ELF-1 (cell line): ENCODE results near the gene CELF2.

Experiments used
- DNase-seq: peaks from one replicate; pipeline ENCODE4 v3.0.0-alpha.2; 2016; ENCODE audit warnings: low read depth, low spot score

The CELF2 gene

DNA sequence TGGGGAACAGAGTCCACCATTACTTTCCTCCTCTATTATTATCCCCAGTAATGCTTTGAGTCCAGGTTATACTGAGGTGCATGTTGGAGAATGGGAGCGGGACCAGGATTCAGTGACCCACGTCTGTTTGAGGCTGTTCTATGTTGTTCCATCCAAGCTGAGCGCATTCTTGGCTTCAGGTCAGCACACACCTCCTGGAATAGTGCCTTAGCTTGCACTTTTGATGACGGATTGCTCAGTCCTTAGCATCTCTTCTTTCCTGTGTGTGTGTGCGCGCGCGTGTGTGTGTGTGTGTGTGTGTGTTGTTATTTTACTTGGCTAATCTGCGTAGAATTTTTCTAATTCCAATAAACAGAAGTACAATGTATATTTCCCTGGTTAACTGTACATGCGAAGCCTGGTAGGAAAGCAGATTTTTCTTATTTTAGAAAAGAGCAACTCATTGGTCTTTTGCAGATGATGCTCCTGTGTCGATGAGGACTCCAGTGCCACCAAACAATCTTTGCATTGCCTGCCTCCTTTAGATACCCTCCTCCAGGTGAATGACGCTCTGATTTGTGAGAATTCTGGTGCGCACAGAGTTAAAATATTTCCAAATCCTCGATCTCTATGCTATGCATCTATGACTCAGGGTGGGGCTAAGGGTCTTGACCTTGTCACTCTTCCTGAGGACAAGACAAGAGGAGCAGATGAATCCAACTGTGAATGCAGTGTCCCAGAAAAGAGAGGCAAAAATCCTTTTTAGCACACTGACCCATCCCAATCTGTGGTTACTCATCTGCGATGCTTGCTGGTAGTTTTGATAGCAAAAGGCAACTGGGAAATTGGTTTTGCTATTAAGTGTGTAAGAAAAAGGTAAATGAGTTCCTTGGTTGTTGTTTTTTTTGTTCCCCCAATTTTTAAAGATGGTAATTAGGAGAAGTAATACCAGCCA lies 13.3 kb upstream of the CELF2 start:
- DNase-seq, result no peak

DNA sequence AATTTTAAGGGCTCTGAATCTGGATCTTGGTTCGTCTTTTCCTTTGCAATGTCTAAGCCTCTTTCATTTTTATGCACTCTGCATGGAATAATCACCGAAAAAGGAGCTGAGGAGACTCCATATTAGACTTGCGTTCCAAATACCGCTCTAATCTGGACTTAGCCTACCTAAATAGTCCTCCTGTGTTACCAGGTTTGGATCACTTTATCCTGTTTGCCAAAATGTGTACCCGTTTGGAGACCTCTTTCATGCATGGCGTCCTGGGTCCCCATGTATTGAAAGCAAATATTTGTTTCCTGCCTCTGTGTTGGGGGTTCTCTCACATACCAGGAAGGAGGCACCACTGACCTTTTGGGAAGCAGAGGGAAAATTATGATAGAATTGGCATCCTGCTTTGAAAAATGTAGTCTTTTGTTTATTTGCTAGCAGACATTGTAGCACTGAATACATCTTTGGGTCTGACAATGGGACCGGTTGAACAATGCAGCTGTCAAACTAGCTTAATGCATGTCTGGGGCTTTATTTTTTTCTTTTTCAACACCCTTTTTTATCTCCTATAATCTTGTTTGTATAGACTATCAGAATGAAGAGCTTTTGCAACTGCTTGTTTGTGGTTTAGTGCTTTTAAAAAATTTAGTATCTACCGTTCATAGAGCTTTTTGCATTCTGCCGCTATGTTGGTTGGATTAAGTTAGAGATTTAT lies 11.8 kb upstream of the CELF2 start:
- no peak for DNase-seq

DNA sequence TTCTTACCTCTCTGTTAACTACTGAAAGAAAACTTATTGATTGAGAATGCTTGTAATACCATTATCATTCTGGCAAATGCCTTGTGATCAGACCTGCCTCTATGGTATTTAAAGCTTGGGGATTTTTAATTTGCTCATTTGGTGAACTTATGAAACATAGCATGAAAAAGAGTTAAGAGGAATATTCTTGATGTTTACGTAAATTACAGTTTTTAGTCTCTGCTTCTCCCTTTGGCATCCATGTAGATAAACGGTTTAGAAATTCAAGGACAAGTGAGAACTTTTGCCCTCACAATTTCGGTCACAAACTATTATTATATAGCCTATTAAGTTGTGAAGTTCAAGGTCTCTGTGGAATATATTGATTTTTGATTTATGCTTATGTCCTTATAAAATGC lies 11.2 kb upstream of the CELF2 start:
- DNase-seq, result no peak

DNA sequence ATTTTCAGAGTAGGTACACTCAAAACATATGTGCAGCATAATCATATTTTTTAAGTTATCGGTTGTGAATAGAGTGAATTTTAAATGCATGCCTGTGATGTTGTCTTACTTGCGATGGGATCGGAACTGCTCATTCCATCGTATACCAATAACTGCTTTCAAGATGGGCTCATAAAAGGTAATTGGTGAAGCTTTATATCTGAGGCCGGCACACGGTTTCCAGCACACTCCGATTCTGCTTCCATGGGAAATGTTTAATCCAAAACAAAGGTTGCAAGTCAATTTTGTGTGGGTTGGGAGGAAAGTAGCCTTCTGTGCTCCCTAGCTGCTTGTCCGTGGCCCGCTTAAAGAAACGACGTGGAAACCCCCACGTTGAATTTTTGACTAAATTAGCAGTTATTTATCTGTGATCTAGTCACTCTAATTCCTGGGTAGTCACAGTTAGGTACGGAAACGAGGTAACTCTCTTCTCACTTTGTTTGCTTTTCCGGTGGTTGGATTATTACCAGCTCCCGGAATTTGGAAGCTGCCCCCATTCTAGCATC lies 10.1 kb upstream of the CELF2 start:
- no peak for DNase-seq

DNA sequence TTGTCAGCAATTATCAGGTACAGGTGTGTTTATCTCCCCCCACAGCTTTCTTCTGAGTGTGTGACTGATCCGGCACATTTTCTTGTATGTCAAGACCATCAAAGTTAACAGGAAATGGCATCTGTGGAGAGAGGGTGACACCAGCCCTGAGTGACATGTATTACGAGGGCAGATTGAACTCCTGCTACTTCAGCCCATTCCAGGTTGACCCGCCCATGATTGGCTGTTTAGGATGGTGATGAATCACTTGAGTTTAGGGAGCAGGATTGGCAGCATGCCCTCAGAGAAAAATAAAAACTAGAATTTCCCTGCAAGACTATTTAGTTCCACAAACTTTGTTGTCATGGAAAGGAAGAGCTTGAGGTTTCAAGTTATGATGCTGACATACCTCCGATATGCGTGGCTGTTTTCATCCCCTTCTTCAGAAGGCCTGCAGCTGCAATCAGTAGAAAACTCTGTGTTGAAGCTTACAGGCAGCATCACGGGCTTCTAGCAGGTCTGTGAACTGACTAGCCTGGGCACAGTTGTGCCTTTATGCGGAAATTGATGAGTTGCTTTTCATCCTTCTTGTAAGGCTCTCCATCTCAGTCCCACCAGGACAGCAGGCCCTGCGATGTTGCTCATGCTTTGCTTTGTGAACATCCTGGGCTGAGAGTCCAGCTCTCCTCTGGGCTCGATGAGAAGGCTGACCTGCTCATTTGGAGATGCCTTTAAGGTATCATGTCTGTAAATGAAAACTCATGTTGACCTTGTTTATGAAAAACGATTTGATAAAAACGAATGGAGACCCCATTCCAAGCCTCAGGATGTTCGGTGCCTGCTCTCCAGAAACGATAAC lies 8.0 kb upstream of the CELF2 start:
- DNase-seq, result no peak

DNA sequence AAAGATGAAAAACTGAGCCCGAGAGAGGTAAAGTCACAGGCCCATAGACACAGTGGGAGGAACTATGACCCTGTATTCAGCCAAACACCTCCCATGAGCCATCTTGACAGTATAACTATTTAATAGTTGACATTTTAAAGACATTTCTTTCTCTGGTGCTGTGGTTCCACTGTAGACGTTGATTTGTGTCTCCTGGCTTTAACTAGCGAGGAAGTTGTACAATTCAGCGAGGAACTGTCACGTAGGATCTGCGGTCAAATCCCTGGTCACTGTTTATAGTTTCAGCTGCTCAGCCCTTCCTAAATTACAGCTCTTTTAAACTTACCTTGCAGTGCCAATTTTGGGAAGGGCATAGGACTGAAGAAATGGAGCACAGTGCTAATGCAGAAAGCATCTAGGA lies 7.1 kb upstream of the CELF2 start:
- no peak for DNase-seq

DNA sequence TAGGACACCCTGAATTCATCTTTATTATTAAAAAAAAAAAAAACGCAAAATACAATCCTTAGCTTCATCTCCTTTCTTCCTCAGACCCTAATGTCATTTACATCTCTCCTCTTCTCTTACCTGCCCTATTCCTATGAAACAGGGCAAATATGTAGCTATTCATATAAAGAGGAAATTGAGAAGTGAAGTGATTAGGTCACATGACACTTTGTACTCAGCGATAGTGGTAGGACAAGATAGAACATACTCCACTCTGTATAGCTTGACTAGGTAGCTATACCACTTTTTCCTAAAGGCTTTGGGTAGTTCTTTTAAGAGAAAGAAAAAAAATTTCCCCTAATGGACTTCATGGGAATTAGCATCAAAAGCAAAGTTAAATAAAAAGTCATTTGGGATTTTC lies 6.2 kb upstream of the CELF2 start:
- DNase-seq, result no peak

DNA sequence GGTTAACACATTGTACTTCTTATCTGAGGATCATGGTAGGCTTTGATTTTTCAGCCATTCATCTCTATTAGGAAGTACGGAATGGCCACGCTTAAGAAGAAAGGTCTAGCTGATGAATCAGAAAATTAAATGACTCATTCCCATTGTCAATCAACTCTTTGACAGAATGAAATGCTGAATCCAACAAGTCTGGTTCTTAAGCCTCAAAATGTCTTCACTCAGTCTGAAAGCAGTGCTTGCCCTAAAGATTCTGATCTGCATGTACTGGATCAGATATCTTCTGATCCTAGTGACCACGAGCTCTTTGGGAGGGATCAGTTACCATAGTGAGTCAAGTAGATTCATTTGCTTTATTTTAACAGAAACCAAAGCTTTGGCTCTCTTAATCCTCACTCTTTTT lies 5.7 kb upstream of the CELF2 start:
- no peak for DNase-seq

DNA sequence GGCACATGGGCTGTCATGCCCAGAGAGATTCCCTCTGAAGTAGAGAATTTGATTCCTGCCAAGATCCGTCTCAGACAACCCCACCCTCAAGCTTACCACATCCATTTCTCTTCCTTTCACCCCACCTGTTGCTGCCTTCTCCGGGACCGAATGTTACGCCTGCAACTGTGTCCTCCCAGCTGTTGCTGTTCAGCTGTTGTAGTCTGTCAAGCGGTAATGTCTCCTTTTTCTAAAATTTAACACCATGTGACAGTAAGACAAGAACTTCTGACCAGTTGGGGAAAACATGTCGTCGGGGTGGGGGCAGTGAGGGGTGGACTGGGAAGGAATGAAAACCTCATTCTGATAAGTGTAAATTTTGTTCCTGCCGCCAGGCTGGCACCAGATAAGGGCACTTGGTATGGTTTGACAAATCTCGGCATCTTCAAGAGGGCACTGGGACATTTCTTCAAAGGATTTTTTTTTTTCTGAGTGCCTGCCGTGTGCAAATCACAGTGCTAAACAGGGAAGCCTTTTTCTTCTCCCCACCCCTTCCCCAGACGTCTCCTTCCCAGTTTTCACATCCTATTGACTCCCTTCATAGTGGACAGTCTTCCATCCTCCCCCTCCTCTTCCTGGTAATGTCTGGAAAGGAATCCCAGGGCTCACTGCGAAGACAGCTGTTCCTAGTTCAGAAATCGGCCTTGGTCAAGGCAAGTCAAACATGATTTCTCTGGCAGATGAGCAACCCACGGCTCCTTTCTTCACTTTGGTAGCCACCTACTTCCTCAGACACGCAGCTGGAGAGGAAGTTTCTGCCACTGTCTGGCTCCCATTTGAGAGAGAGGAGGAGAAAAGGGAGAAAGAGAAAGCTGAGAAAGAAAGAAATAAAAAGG lies 5.0 kb upstream of the CELF2 start:
- DNase-seq, result no peak

DNA sequence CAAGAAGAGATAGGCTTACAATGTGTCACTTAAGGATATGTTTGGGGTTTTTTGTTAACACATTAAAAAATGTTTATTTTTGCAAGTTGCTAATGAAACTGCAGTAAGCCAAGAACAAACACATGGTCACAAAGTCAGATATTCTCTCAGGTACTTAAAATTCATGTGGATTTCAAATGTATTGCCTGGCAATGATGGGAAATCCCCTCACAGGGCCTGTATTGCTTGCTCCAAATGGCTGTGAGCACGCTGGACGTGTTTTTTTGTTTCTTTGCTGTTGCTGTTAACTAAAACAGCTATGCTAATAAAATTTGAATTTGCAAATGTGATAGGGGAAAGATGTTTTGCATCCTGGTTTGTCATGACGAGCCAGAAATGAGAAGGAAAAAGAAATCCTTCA lies 3.8 kb upstream of the CELF2 start:
- DNase-seq, result no peak

DNA sequence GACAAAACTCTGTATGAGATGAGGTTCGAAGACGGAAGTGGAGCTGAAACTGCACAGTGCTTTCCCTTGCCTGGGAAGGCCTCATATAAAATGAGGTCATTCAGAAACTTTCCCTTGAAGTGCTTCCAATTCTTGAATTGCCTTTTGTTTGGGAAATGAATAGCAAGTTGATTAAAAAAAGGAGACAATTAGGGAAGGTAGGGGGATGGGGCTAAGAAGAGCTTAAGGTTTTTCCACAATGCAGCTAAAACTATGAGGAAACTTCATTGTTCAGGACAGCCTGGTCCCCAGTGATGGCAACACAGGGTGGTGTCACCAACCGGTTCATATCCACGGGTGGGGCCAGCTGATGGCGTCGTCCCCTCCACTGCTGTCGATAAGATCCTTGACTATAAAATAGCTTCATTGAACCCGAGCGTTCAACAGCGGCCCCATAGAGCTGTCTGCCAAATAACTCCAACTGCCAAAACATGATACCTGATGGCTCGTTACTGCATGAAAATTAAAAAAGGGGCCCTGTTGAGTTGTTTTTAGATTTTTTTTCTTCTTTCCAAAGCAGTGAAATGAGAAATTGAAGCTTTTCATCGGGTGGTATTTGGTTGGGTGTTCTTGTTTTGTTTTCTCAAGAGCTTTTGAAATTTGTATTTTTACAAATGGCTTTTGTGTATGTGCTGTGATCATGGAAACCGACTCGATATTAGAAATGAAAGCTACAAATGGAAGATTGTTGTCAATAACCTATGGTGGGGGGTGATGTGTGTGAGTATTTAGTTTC lies 2.8 kb upstream of the CELF2 start:
- DNase-seq, result no peak

DNA sequence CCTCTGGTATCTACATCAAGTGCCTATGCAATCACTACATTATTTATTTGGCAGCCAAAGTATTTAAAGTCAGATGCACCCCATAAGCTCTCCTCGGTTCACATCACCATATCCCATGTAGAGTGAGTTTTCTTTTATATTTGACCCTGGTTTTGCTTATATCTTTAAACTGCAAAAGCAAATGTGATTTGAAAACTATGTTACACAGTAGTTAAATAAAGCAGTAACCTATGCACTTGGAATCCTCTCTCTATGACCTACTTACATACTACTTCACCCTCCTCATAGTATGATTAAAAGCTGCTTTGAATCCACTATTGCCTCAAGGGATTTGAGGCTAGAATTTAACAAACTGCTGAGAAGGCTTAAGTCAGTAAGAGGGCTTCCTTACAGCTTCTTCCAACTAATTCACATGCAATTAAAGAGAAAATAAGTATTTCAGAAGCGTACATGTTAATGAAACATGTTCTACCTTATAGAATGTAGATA lies 2.2 kb upstream of the CELF2 start:
- DNase-seq, result no peak

DNA sequence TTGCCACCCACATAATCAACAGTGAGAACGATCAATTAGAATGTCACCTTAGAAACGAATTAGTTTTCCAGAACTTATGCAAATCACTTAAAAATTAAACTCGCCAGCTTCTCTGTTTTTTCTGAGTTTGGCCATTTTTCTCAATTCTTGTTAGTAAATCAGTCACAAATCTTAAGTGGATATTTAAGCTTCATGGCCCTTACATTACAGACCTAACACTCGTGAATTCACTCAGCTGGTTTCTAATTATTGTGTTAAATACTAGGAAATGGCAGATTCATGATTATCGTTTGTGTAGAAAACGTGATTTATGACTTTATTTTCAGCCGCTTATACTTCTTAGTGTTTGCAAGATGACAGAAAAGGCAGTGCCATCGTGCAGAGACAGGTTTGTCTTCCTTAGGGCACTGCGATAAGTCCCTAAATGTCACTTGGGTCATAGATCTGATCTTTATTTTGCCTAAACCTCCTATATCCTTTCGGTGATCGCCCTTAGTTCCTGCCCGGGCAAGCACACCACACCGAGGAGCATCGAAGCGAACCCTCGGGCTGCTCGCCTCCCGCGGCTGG lies 587 bp upstream of the CELF2 start:
- no peak for DNase-seq

DNA sequence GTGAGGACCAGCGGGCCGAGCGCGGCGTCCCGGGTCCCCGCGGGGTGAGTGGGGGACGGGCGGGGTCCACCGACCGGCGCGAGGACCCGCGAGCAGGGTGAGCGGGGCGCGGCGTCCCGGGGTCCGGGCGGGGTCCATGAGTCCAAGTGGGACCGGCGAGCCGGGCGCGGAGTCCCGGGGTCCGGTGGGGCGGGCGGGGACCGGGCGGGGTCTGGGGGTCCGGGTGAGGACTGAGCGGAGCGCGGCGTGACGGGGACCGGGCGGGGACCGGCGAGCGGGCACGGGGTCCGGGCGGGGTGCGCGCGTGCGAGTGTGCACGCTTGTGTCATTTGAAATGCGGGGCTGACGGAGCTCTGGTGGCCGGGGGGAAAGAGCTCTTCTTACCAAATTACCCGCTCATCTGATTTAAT lies 765 bp downstream of the CELF2 start:
- no peak for DNase-seq

DNA sequence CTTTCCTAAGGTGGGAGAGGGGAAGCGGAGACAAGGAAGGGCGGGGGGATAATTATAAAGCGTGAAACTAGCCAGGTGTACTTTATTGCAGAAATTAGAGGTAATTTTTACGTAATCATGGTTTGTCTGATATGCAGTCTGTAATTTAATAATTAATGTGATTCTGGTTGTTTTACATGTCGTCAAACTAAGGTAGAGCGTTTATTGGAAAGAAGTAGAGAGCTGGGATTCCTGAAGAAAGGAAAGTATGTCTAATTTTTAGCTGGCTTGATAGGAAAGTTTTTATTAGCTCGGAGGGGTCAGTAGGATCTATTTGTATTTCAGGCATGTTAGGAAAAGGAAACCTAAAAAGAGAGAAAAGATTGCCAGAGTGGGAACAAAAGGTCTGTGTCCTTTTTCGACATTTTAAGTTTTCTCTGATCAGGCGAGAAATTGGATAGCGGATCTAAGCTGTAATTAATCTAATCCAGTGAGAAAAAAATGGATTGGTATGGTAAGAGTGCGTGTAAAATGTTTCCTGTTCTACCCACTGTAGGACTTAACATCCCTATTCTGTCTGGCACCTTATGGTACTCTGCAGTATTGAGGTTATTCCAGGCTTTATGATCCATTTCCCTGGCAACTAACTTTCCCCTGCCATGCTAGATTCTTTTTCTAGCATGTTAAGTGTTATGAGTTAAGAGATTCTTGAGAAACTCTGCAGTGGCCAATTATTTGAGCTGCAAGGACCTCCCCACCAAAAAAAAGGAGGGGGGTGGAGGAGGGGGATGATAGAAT lies 1.4 kb downstream of the CELF2 start:
- DNase-seq, result no peak

DNA sequence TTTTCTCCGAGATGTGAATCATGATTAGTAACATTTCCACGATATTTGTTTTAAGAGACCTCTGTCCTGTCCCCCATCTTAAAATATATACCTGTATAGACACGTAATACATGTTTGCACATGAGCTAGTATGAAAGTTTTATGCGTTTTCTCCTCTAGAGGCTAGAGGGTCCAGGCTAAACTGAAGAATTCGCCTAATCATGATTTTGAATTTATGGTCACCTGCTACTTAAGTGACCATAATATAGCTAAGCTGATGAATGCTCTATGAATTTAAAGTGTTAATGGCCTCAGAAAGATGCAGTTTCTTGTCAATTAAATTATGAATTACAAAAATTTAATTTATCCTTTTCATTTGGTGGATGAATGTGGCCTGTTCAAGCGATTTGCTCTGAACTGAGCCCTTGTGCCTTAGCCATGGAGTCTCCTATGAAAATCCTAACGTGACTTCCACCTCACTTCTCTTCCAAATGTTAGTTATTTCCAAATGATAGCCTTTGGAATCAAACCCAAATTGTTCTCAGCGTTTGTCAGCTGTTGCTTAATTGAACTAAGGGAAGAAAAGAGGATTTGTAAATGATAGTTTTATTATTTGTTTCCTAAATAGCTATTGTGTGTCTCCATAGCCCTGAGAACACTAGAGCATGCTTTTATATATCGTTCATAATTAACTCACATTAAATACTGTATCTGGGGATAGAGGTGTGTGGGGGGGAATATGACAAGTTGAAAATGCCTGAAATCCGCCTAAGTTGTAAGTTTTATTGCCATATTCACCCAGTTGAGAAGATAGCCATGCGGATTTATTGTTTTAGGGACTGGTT lies 2.3 kb downstream of the CELF2 start:
- no peak for DNase-seq

DNA sequence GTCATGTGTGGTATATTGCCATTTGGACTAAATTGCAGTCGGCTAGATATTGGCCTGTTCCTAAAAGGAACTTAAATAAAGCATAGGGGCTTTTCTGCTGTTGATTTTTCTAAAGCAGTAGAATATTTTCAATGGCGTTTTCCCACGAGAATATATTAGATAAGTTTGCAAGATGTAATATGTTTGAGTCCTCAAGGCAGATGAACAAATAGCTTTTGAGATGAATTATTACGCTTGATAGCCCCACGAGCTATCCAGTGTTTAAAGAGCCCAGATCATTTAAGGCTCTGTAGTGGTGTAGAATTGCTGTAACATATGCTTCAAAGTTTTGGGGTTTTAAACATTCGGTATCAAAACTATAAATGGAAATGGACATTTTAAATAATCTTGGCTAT lies 2.9 kb downstream of the CELF2 start:
- DNase-seq, result no peak

DNA sequence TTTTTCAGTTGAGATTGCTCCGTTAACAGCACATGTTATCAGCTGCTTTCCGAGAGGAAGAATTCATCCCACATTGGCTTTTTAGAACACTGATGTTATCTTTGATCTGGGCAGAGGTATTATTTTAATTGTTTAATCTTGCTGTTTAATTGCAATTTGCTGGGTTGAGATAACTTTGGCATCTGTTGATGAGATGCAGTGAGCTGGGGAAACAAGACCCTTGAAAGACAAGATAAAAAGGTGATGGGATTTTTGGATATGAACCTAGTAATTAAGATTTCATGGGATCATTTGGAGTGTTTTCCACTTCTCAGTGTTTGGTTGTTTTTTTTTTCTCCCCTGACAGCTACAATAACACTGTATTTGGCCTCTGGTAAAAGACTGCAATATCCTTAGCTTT lies 4.5 kb downstream of the CELF2 start:
- DNase-seq, result no peak
